ENCODE measurements around the gene SIGLEC1.
A peak's percentile ranks its signal among the peaks of the same experiment; 100 is the strongest.

Gene SIGLEC1

GRCh38 chr20:3712279-3712873, at the start of gene SIGLEC1:
Gene SIGLEC1 (minus strand): TSS chr20:3712600. CDS start chr20:3707128, 5,472 bp downstream.
- no peak for DNase-seq (ENCODE audit: low spot score)

GRCh38 chr20:3760655-3761348, 48.4 kb upstream of the SIGLEC1 start:
- no peak for DNase-seq (ENCODE audit: low spot score)

GRCh38 chr20:3759884-3760283, 47.5 kb upstream of the SIGLEC1 start:
- no peak for DNase-seq (ENCODE audit: low spot score)

- no peak for DNase-seq (ENCODE audit: low spot score)
Measured at GRCh38 chr20:3759316-3759823, 47.0 kb upstream of the SIGLEC1 start.

- DNase-seq (ENCODE audit: low spot score): no peak
Measured at GRCh38 chr20:3758566-3758965, 46.2 kb upstream of the SIGLEC1 start.

GRCh38 chr20:3757268-3757667, 44.9 kb upstream of the SIGLEC1 start:
- no peak for DNase-seq (ENCODE audit: low spot score)

- DNase-seq (ENCODE audit: low spot score): no peak
Measured at GRCh38 chr20:3755814-3756480, 43.5 kb upstream of the SIGLEC1 start.

- no peak for DNase-seq (ENCODE audit: low spot score)
Measured at GRCh38 chr20:3755269-3755668, 42.9 kb upstream of the SIGLEC1 start.

- DNase-seq (ENCODE audit: low spot score): no peak
Measured at GRCh38 chr20:3754276-3754630, 41.9 kb upstream of the SIGLEC1 start.

- DNase-seq (ENCODE audit: low spot score): no peak
Measured at GRCh38 chr20:3753501-3754275, 41.3 kb upstream of the SIGLEC1 start.

GRCh38 chr20:3753098-3753497, 40.7 kb upstream of the SIGLEC1 start:
- peak; percentile 88 for DNase-seq (ENCODE audit: low spot score)

- DNase-seq (ENCODE audit: low spot score): no peak
Measured at GRCh38 chr20:3752386-3752759, 40.0 kb upstream of the SIGLEC1 start.

- DNase-seq (ENCODE audit: low spot score): no peak
Measured at GRCh38 chr20:3751675-3752385, 39.4 kb upstream of the SIGLEC1 start.

- no peak for DNase-seq (ENCODE audit: low spot score)
Measured at GRCh38 chr20:3751305-3751674, 38.9 kb upstream of the SIGLEC1 start.

GRCh38 chr20:3749689-3750531, 37.5 kb upstream of the SIGLEC1 start:
- peak; percentile 76 for DNase-seq (ENCODE audit: low spot score)

- no peak for DNase-seq (ENCODE audit: low spot score)
Measured at GRCh38 chr20:3749087-3749688, 36.8 kb upstream of the SIGLEC1 start.

GRCh38 chr20:3748073-3748472, 35.7 kb upstream of the SIGLEC1 start:
- no peak for DNase-seq (ENCODE audit: low spot score)

GRCh38 chr20:3747471-3747870, 35.1 kb upstream of the SIGLEC1 start:
- no peak for DNase-seq (ENCODE audit: low spot score)

GRCh38 chr20:3745686-3746173, 33.3 kb upstream of the SIGLEC1 start:
- DNase-seq (ENCODE audit: low spot score): no peak

All from COLO829 (cell line).